Thyroid gland (tissue), 4 donors: ENCODE data around the gene C5.

ENCODE experiments used
- CTCF ChIP-seq, 6 experiments: fragments of 200-600 bp in 3 of 6; fragments of 450-650 bp in 3 of 6; sonication (generic) in 3 of 6; IDR thresholded peaks; one replicate each; pipeline ENCODE4 v1.5.1; 2016 to 2019; ENCODE audit warnings: antibody characterized with exemption in 6 of 6, mild to moderate bottlenecking in 2 of 6, inconsistent platforms in 1 of 6, moderate library complexity in 1 of 6
- POLR2A ChIP-seq, 2 donors: fragments of 450-650 bp; IDR thresholded peaks; one replicate each; pipeline ENCODE4 v1.6.1; 2017; ENCODE audit warnings: antibody characterized with exemption in 2 of 2, mild to moderate bottlenecking in 2 of 2, moderate library complexity in 1 of 2

GRCh38 chr9:120944948-120945347 is 105.1 kb downstream of the C5 start:
- TF ChIP-seq CTCF (IDR thresholded peaks at IDR 0.05) (no peak), POLR2A (IDR thresholded peaks at IDR 0.05) (no peak)
